Measurements from ENCODE around the gene TCEANC2.
"Not testable (repeated sequence)": the region's sequence is repeated elsewhere in the genome, so short reads cannot be mapped to it uniquely, and the experiment has no call there.

TCEANC2 gene

GRCh38 chr1:54086754-54087153 lies 33.3 kb downstream of the TCEANC2 start:
- in situ Hi-C loops (cut with MboI; ENCODE audit: low pct_unique_long_range_greater_than_20kb, low sequenced_read_pairs, unreplicated experiment) = no loop called here
- no peak for DNase-seq (ENCODE audit: low spot score)
- no peak for TF ChIP-seq CTCF (IDR thresholded peaks at IDR 0.05; ENCODE audit: extremely low read depth, insufficient read depth, missing control alignments)

- no peak for TF ChIP-seq CTCF (IDR thresholded peaks at IDR 0.05; ENCODE audit: extremely low read depth, insufficient read depth, missing control alignments)
- no peak for DNase-seq (ENCODE audit: low spot score)
- in situ Hi-C loops (cut with MboI; ENCODE audit: low pct_unique_long_range_greater_than_20kb, low sequenced_read_pairs, unreplicated experiment) = no loop called here
These were observed 35.0 kb downstream of the TCEANC2 start for GRCh38 chr1:54088385-54088784.

- DNase-seq (ENCODE audit: low spot score) = no peak
These were observed 38.3 kb downstream of the TCEANC2 start for GRCh38 chr1:54091666-54092065.

GRCh38 chr1:54094001-54094729 lies 40.8 kb downstream of the TCEANC2 start:
- TF ChIP-seq CTCF (IDR thresholded peaks at IDR 0.05; ENCODE audit: extremely low read depth, insufficient read depth, missing control alignments) = no peak
- no peak for DNase-seq (ENCODE audit: low spot score)
- in situ Hi-C loops (cut with MboI; ENCODE audit: low pct_unique_long_range_greater_than_20kb, low sequenced_read_pairs, unreplicated experiment) = no loop called here

More at GRCh38 chr1:54091666-54092065, 38.3 kb downstream of the TCEANC2 start:
- in situ Hi-C loops (cut with MboI; ENCODE audit: low pct_unique_long_range_greater_than_20kb, low sequenced_read_pairs, unreplicated experiment) = no loop called here
- TF ChIP-seq CTCF (IDR thresholded peaks at IDR 0.05; ENCODE audit: extremely low read depth, insufficient read depth, missing control alignments) = no peak

GRCh38 chr1:54094730-54095105 lies 41.3 kb downstream of the TCEANC2 start:
- DNase-seq (ENCODE audit: low spot score); in situ Hi-C loops (cut with MboI; ENCODE audit: low pct_unique_long_range_greater_than_20kb, low sequenced_read_pairs, unreplicated experiment): not testable (repeated sequence)

GRCh38 chr1:54095546-54096226 lies 42.3 kb downstream of the TCEANC2 start:
- in situ Hi-C loops (cut with MboI; ENCODE audit: low pct_unique_long_range_greater_than_20kb, low sequenced_read_pairs, unreplicated experiment) = no loop called here
- TF ChIP-seq CTCF (IDR thresholded peaks at IDR 0.05; ENCODE audit: extremely low read depth, insufficient read depth, missing control alignments) = no peak
- DNase-seq (ENCODE audit: low spot score) = no peak

- no peak for DNase-seq (ENCODE audit: low spot score)
- no peak for TF ChIP-seq CTCF (IDR thresholded peaks at IDR 0.05; ENCODE audit: extremely low read depth, insufficient read depth, missing control alignments)
- in situ Hi-C loops (cut with MboI; ENCODE audit: low pct_unique_long_range_greater_than_20kb, low sequenced_read_pairs, unreplicated experiment) = no loop called here
These were observed 42.9 kb downstream of the TCEANC2 start for GRCh38 chr1:54096227-54096876.
